Uterus (tissue), 4 donors: ENCODE data around the gene MTFR1L. TPM values are rescaled to one million over a fixed set of nuclear protein-coding genes. Genes with fewer than 3 reads are reported as not detected.
A peak's percentile ranks its signal among the peaks of the same experiment; 100 is the strongest.

Source experiments
- DNase-seq, 2 donors: peaks; one replicate each; pipeline ENCODE4 v3.0.0-alpha.2; 2019 to 2020
- H3K27ac ChIP-seq, 2 donors: fragments of 200-600 bp; sonication (generic); 1 replicate in 1 of 2; 2 replicates in 1 of 2; pipeline ENCODE4 v1.5.1; 2016 to 2018
- H3K27me3 ChIP-seq, 2 donors: fragments of 200-600 bp; sonication (generic); one replicate each; pipeline ENCODE4 v1.5.1; 2018 to 2019; ENCODE audit warnings: control low read depth in 1 of 2
- H3K36me3 ChIP-seq, 2 donors: fragments of 200-600 bp; sonication (generic); one replicate each; pipeline ENCODE4 v1.5.1; 2019; ENCODE audit warnings: control low read depth in 1 of 2
- H3K4me1 ChIP-seq, 2 donors: fragments of 200-600 bp; sonication (generic); one replicate each; pipeline ENCODE4 v1.5.1; 2018 to 2019; ENCODE audit warnings: control low read depth in 1 of 2
- H3K4me3 ChIP-seq, 2 donors: fragments of 200-600 bp; sonication (generic); 1 replicate in 1 of 2; 2 replicates in 1 of 2; pipeline ENCODE4 v1.5.1; 2018 to 2019; ENCODE audit warnings: mild to moderate bottlenecking in 1 of 2
- H3K9me3 ChIP-seq, 2 donors: fragments of 200-600 bp; sonication (generic); one replicate each; pipeline ENCODE4 v1.5.1; 2019; ENCODE audit warnings: control low read depth in 1 of 2
- POLR2A ChIP-seq, 2 donors: fragments of 450-650 bp; IDR thresholded peaks; one replicate each; pipeline ENCODE4 v1.6.1; 2016; ENCODE audit warnings: antibody characterized with exemption in 2 of 2, mild to moderate bottlenecking in 1 of 2, moderate library complexity in 1 of 2
- intact Hi-C: fragments of 100-400 bp; cut with DNase I; formaldehyde crosslinking; loops from one replicate; pipeline ENCODE4 v1.15.1; 2023; ENCODE audit warnings: low total_unique reads
- total RNA-seq, 4 donors: library from RNA; depleted of rRNA in 3 of 4; stranded (reverse); fragments of >200 nt in 3 of 4; gene quantifications; one replicate each; pipeline versions ENCODE4 v1.1.0 to v1.2.4, GENCODE V29; 2014 to 2023
- TF ChIP-seq, protein P1 (sequence below), 4 experiments: fragments of 200-600 bp in 2 of 4; fragments of 450-650 bp in 2 of 4; sonication (generic) in 2 of 4; IDR thresholded peaks; one replicate each; pipeline ENCODE4 v1.5.1; 2016 to 2019; ENCODE audit warnings: antibody characterized with exemption in 4 of 4, mild to moderate bottlenecking in 2 of 4, moderate library complexity in 1 of 4
- donor health status: DM: yes; HTN: yes; CAD: no.

MTFR1L gene
- total RNA-seq, 4 donors from 2014 or later = 51.5 to 106 (median 63.7) TPM

GRCh38 chr1:25818569-25818968, 1.2 kb upstream of the MTFR1L start:
- Histone ChIP-seq H3K36me3 (no peaks in the 10 kb centered on the region), H3K9me3 (no peaks in the 10 kb centered on the region), H3K27ac (peak overlapping the region in 1 of 2 donors; percentile 78), H3K27me3 (no peaks in the 10 kb centered on the region), H3K4me3 (peak overlapping the region in 1 of 2 donors; percentile 92), H3K4me1 (peaks cover 0 to 13% of the 10 kb centered on the region in 2 donors)
- no peak for TF ChIP-seq POLR2A (IDR thresholded peaks at IDR 0.05)
- TF ChIP-seq, protein P1, sequence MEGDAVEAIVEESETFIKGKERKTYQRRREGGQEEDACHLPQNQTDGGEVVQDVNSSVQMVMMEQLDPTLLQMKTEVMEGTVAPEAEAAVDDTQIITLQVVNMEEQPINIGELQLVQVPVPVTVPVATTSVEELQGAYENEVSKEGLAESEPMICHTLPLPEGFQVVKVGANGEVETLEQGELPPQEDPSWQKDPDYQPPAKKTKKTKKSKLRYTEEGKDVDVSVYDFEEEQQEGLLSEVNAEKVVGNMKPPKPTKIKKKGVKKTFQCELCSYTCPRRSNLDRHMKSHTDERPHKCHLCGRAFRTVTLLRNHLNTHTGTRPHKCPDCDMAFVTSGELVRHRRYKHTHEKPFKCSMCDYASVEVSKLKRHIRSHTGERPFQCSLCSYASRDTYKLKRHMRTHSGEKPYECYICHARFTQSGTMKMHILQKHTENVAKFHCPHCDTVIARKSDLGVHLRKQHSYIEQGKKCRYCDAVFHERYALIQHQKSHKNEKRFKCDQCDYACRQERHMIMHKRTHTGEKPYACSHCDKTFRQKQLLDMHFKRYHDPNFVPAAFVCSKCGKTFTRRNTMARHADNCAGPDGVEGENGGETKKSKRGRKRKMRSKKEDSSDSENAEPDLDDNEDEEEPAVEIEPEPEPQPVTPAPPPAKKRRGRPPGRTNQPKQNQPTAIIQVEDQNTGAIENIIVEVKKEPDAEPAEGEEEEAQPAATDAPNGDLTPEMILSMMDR (IDR thresholded peaks at IDR 0.05) = no peak
- DNase-seq = no peak
- intact Hi-C loops = no loop called here

GRCh38 chr1:25820247-25821111, 725 bp downstream of the MTFR1L start:
- peak overlapping the region; percentile 66 to 92 for H3K4me3 ChIP-seq
- no peaks in the 10 kb centered on the region for H3K36me3 ChIP-seq
- intact Hi-C loops = no loop called here
- peaks cover 0 to 13% of the 10 kb centered on the region in 2 donors for H3K4me1 ChIP-seq
- TF ChIP-seq, protein P1 (IDR thresholded peaks at IDR 0.05) = no peak
- TF ChIP-seq POLR2A (IDR thresholded peaks at IDR 0.05) = no peak
- H3K9me3 ChIP-seq = no peaks in the 10 kb centered on the region
- peak overlapping the region; percentile 78 to 87 for H3K27ac ChIP-seq
- DNase-seq = no peak
- no peaks in the 10 kb centered on the region for H3K27me3 ChIP-seq

GRCh38 chr1:25821112-25821476, 1.3 kb downstream of the MTFR1L start:
- H3K9me3 ChIP-seq = no peaks in the 10 kb centered on the region
- H3K27ac ChIP-seq = peak overlapping the region; percentile 78 to 87
- no peaks in the 10 kb centered on the region for H3K36me3 ChIP-seq
- intact Hi-C loops = no loop called here
- H3K27me3 ChIP-seq = no peaks in the 10 kb centered on the region
- H3K4me3 ChIP-seq = peak overlapping the region; percentile 66 to 92
- no peak for DNase-seq
- TF ChIP-seq POLR2A (IDR thresholded peaks at IDR 0.05) = no peak
- TF ChIP-seq, protein P1 (IDR thresholded peaks at IDR 0.05) = no peak
- H3K4me1 ChIP-seq = peaks cover 0 to 13% of the 10 kb centered on the region in 2 donors

DNA sequence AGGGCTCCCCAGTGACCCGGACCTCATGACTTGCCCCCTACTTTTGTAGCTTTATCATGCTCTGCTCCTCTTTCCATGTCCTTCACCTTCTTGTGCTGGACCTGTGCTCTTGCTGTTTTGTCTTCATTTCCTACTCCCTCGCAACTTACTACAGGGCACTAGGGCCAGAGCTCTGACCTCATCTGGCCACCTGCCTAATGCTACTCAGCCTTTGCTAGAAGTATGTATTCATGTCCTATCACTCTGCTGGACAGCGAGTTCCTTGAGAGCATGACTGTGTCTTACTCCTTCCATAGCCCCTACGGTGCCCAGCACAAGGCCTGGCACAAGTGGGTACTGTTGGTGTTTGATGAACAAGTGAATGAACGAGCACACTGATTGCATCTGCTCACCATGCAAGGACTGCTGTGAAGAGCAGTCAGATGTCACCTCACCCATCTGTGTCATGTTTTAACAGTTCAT, 1.9 kb downstream of the MTFR1L start:
- H3K27ac ChIP-seq = no peak overlapping the region
- intact Hi-C loops = no loop called here
- no peak overlapping the region for H3K4me3 ChIP-seq
- TF ChIP-seq, protein P1 (IDR thresholded peaks at IDR 0.05) = no peak
- TF ChIP-seq POLR2A (IDR thresholded peaks at IDR 0.05) = no peak
- DNase-seq = peak in 1 of 2 donors; percentile 25
- no peaks in the 10 kb centered on the region for H3K9me3 ChIP-seq
- no peaks in the 10 kb centered on the region for H3K27me3 ChIP-seq
- peaks cover 0 to 13% of the 10 kb centered on the region in 2 donors for H3K4me1 ChIP-seq
- H3K36me3 ChIP-seq = no peaks in the 10 kb centered on the region

GRCh38 chr1:25825605-25826004, 5.9 kb downstream of the MTFR1L start:
- H3K4me1 ChIP-seq = peaks cover 0 to 12% of the 10 kb centered on the region in 2 donors
- intact Hi-C loops = no loop called here
- TF ChIP-seq, protein P1 (IDR thresholded peaks at IDR 0.05) = no peak
- TF ChIP-seq POLR2A (IDR thresholded peaks at IDR 0.05) = no peak
- H3K27ac ChIP-seq = no peak overlapping the region
- no peak overlapping the region for H3K4me3 ChIP-seq
- H3K27me3 ChIP-seq = no peaks in the 10 kb centered on the region
- no peaks in the 10 kb centered on the region for H3K36me3 ChIP-seq
- DNase-seq = no peak
- H3K9me3 ChIP-seq = no peaks in the 10 kb centered on the region
